DND-41 (cell line): Measurements from ENCODE around the gene INHBA.

Experiments used
- EZH2 ChIP-seq: IDR thresholded peaks from 3 replicates; pipeline ENCODE4 v1.6.1; 2012; ENCODE audit warnings: borderline replicate concordance, low read depth, mild to moderate bottlenecking, moderate library complexity, low read length, inconsistent platforms; ENCODE audit not compliant: severe bottlenecking
- TF ChIP-seq, protein P1 (sequence below): IDR thresholded peaks from 2 replicates; pipeline ENCODE4 v1.5.1; 2012; ENCODE audit warnings: borderline replicate concordance, low read length, moderate library complexity, mild to moderate bottlenecking; ENCODE audit not compliant: poor library complexity, severe bottlenecking; ENCODE audit errors: extremely low read depth

GRCh38 chr7:41729059-41729458 lies 26.2 kb upstream of the INHBA start:
- TF ChIP-seq, protein P1, sequence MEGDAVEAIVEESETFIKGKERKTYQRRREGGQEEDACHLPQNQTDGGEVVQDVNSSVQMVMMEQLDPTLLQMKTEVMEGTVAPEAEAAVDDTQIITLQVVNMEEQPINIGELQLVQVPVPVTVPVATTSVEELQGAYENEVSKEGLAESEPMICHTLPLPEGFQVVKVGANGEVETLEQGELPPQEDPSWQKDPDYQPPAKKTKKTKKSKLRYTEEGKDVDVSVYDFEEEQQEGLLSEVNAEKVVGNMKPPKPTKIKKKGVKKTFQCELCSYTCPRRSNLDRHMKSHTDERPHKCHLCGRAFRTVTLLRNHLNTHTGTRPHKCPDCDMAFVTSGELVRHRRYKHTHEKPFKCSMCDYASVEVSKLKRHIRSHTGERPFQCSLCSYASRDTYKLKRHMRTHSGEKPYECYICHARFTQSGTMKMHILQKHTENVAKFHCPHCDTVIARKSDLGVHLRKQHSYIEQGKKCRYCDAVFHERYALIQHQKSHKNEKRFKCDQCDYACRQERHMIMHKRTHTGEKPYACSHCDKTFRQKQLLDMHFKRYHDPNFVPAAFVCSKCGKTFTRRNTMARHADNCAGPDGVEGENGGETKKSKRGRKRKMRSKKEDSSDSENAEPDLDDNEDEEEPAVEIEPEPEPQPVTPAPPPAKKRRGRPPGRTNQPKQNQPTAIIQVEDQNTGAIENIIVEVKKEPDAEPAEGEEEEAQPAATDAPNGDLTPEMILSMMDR, result no peak
- no peak for TF ChIP-seq EZH2
